Tibial nerve (tissue), 3 donors: ENCODE measurements around the gene POLL.

ENCODE experiments used
- CTCF ChIP-seq, 5 experiments: fragments of 200-600 bp in 3 of 5; fragments of 450-650 bp in 2 of 5; sonication (generic) in 3 of 5; IDR thresholded peaks; one replicate each; pipeline ENCODE4 v1.5.1; 2016 to 2019; ENCODE audit warnings: antibody characterized with exemption in 5 of 5, mild to moderate bottlenecking in 3 of 5, moderate library complexity in 2 of 5
- POLR2A ChIP-seq, 2 donors: fragments of 450-650 bp; IDR thresholded peaks; one replicate each; pipeline ENCODE4 v1.6.1; 2017; ENCODE audit warnings: antibody characterized with exemption in 2 of 2, mild to moderate bottlenecking in 2 of 2, moderate library complexity in 2 of 2

DNA sequence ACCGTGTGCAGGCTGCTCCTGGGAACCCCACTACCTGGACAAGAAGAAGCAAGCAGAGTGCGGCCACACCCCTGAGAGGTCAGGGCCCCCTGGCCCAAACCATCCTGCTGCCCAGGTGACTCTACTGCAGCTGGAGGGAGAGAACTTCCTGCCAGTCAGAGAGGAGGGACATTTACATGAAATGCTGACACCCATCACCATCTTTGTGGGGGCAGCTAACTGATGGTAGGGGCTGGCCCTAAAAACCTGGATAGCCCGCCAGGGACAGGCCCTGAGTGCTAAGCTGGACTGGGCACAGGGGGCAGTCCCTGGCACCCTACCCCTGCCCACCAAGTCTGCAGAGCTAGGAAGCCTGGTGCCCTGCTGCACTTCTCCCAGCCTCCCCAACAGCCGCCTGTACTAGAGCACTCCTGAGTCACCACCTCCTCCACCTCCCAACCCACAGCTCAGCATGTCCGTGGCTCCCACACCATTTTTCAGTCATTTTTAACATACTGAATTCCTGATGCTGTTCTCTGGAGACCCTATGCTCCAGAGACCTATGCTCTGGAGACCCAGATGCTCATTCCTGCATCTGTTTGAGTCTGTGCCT lies 27.6 kb upstream of the POLL start:
- TF ChIP-seq CTCF (IDR thresholded peaks at IDR 0.05), result no peak
- TF ChIP-seq POLR2A (IDR thresholded peaks at IDR 0.05), result no peak
